Midbrain (tissue), 1 donor: ENCODE data around the gene TSPAN8.
"Not testable (repeated sequence)": the region's sequence is repeated elsewhere in the genome, so short reads cannot be mapped to it uniquely, and the experiment has no call there.

ENCODE experiments used
- DNase-seq: peaks from one replicate; lab custom pipeline; 2025; lab: John Stamatoyannopoulos, UW

Gene TSPAN8

DNA sequence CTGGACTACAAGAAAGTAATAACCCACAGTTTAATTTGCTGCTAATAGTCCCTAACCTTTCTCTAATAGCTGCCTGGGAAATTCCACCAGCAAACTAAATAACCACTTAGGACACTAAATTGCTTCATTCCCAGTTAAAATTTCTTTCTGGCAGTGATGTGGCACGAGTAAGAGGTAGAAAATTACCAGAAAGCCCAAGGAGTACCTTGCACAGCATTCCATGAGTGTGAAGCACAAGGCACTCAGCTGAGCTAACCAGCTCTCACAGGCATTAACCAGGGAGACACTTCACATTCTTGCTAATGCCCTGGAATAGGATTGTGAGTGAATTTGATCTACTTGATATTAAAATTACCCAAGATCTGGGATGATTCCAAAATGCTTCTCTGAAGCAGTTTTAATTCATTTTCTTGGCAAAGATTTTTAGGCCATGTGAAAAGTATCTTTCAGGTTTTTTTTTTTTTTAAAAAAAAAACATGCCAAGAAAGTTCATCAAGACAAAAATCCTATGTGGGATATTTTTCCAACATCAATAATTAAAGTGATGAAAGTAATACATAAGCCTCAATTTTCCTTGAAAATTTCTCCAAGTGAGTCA is 29.5 kb downstream of the TSPAN8 start:
- DNase-seq: no peak

DNA sequence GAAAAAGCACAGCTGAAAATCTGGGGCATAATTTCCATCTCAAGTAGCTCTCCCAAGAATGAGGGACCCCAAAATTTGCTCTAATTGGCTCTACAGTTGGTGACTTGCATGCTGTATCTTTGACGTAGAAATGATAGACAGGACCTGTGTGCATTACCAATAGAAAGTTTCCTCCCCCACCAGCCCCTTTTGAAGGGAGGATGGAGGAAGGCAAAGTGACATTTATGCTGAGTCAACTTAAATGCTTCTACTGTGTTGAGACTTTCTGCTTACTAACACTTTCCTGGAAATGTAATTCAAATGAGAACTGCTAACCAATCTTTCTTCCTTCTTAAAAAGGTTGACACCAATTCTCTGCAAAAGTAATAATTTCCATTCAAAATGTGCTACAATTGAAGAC is 31.9 kb downstream of the TSPAN8 start:
- DNase-seq: no peak

DNA sequence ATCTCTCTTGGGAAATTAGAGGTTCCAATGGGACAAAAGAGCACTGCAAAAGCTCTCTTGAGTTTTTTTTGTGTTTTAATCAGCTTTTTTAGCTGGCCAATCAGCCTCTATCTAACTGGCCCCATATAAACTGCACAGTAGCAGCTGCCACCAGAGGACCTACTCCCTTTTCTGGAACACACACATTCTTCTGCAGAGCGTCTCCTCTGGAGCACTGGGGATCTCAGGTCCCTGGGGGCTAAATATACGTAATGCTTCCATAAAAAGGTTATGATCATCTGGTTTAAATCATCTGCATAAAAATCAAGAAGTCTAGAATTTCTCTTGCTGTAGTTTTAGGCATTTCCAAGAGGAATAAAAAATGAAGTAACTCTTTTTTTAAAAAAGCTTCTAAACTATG is 32.3 kb downstream of the TSPAN8 start:
- DNase-seq: no peak

DNA sequence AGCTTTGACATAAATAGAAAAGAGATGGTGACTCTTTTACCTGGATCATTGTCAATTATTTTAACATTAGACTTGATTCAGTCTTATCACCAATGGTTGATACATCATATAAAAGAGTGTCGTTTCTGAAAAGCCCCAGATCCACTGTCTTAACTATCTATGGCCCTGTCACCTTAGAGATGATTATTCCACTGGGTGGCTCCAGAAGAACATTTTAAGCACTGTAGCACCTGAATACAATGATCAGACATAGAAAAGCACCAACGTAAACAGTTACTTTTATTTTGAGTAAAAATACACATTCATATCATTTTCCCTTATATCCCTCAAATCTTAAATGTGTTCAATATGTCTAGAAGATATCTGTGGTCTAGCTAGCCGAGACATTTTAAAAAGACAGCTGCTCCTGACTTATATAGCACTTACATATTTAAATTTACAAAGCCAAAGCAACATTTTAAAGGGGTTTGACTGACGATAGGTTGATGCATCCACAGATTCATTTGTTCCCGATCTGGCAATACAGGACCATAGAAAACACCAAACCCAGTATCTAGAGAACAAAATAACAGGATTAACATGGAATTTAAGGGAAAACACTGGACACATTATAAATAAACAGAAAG is 32.9 kb downstream of the TSPAN8 start:
- DNase-seq: no peak

DNA sequence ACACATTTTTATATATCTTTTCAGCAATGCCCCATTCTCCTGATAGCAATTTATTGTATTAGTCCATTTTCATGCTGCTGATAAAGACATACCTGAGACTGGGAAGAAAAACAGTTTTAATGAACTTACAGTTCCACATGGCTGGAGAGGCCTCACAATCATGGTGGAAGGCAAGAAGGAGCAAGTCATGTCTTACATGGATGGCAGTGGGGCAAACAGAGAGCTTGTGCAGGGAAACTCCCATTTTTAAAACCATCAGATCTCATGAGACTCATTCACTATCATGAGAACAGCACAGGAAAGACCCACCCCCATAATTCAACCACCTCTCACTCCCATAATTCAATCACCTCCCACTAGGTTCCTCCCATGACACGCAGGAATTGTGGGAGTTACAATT is 44.7 kb downstream of the TSPAN8 start:
- DNase-seq: not testable (repeated sequence)

DNA sequence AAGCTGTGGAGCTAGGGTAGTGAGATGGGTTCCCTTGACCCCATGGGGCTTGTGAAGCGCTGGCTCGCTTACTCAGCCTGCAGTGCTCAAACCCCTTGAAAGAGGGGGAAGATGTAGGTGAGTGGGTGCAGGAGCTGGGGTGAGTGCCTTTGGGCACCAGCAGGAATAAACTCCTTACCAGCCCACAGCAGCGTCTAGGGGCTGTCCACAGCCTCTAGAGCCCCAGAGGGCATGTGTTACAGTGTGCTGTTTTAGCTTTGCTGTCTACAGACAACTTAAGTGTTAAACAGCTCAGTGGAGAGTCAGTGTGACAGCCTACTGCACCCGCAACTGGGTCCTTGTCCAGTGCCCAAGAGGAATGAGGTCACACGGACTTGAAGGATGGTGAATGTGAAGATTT is 48.0 kb downstream of the TSPAN8 start:
- DNase-seq: no peak

DNA sequence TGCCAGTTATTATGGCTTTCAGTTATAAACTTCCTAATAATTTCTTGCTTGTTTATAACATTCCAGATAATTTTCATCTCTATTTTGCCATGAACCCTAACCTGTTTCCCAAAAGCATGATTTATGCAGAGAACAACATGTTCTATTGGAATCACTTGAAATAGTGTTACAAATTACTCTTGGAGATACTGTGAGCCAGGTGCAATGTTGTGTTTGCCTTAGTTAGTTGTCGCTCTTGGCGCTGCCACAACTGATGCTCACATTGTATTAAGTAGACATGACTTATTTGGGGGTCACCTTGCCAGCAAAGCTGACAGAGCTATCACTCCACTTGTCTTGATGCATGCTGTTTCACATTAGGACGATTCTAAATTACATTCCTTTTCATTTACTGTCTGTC is 49.4 kb downstream of the TSPAN8 start:
- DNase-seq: no peak

DNA sequence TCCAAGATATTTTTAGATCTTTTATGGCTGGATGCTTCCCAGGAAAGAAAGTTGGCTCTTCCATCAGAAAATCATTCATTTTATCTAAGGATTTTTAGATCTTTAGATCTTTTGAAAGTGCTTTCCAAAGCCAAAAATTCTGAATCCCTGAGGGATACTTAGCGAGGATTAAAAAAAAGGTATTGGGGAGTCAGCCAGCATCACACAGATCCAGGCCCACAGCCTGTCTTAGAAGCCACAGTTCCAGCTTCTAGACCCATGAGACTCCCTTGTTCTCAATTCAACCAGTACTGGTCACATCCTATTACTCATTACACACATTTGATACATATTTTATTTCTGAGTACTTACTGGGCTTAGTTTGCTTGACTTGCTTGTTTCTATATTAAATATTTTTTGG is 49.9 kb downstream of the TSPAN8 start:
- DNase-seq: no peak

DNA sequence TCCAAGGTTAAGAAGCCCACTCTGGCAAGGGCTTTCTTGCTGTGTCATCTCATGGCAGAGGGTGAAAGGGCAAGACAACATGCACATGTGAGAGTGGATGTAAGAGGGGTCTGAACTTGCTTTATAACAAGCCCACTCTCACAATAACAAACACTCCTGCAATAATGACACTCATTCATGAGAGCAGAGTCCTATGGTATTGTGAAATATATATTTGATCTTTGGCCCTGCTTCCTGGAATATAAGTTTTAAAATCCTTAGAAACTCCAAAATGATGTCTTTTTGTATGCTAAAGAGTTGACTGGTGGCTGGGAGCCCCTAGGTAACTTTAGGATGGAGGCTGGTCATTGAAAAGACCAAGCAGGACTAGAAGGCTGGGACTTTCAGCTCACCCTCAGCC is 51.8 kb downstream of the TSPAN8 start:
- no peak for DNase-seq

DNA sequence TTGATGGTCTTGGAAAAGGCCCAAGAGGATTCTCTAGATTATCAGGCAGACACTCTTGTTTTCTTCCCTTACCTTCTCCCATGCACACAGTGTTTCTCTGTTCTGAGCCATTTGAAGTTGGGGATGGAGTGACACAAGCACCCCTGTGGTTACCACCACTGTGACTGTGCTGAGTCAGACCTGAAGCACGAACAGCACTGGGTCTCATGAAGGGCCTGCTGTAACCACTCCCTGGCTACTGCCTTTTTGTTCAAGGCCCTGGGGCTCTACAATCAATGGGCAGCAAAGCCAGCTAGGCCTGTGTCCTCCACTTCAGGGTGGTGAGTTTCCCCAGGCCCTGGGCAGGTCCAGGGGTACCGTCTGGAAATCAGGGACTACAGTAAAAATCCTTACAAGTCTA is 65.5 kb downstream of the TSPAN8 start:
- DNase-seq: no peak

DNA sequence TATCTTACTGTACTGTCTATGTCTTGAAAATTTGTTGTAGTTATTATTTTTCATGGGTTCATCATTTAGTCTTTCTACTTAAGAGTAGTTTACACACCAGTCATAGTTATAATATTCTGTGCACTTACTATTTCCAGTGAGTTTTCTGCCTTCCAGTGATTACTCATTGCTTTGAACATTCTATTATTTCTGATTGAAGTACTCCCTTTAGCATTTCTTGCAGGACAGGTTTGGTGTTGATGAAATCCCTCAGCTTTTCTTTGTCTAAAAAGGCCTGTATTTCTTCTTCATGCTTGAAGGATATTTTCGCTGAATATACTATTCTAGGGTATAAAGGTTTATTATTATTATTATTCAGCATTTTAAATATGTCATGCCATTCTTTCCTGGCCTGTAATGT is 66.8 kb downstream of the TSPAN8 start:
- no peak for DNase-seq

DNA sequence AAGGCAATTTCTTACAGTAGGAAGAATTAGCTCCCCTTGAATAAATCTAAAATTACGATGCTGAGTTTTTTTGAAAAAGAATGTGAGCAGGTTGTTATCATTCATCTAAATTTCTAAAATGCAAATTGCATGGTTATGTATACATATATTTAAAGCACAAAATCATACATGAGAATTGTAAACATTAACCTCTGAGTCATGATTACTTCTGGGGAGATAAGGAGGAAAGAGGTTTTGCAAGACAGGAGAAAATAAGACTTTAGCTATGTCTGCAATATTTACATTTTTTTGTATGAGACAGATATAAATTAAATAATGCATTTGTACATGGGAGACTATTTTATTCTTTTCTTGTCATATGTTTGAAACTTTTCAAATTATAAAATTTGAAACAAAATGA is 72.2 kb downstream of the TSPAN8 start:
- no peak for DNase-seq

DNA sequence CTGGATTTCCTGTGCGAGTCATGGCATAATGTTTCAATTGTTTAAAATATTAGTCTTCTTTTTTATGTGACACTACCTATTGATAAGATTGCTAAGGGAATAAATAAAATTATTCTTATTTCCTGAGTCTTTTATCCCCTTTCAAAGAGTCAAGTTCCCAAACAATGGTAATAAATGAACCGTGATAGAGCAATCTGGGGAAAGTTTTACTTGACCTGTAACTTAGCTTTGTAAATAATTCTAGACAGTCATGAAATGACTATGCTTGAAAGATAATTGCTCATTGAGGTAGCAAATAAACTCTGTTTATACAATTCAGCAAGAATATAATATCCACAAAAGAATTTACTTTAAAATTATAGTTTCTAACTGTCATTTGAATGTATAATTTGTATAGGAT is 82.1 kb downstream of the TSPAN8 start:
- DNase-seq: no peak
